Panc1 (cell line): ENCODE data around the gene YY1. TPM values are rescaled to one million over a fixed set of nuclear protein-coding genes. Genes with fewer than 3 reads are reported as not detected.

Source experiments
- ATAC-seq: fragments of 200-7000 bp; cut with Tn5 transposase; 2 replicates; pipeline ENCODE4 v1.9.1; 2020; ENCODE audit warnings: mild to moderate bottlenecking, moderate library complexity
- BruUV-seq: library from RNA; stranded (reverse); fragments of 400-500 nt; replicated peaks from 2 replicates; lab custom pipeline; 2021; lab: Mats Ljungman, UMichigan
- CTCF ChIA-PET: fragments of 300-600 bp; sonication (Branson Sonifier 250); formaldehyde crosslinking; loops from one replicate; lab custom pipeline; 2022; ENCODE audit warnings: antibody characterized with exemption; lab: Charles Lee
- POLR2A ChIA-PET: fragments of 300-600 bp; sonication (Branson Sonifier 250); formaldehyde crosslinking; loops from one replicate; lab custom pipeline; 2022; ENCODE audit warnings: antibody characterized with exemption; lab: Charles Lee
- DNase-seq: peaks from one replicate; pipeline ENCODE4 v3.0.0-alpha.2; 2010; ENCODE audit warnings: low read depth, low spot score
- H3K27ac ChIP-seq: 2 replicates; pipeline ENCODE4 v1.5.1; 2011; ENCODE audit warnings: mild to moderate bottlenecking, low read length, inconsistent platforms
- H3K27me3 ChIP-seq: fragments of 200-500 bp; sonication (Bioruptor generic); 2 replicates; pipeline ENCODE4 v1.6.0; 2014; ENCODE audit warnings: low read length, inconsistent platforms; ENCODE audit not compliant: control insufficient read depth, insufficient read depth
- H3K36me3 ChIP-seq: fragments of 200-500 bp; sonication (Bioruptor generic); 2 replicates; pipeline ENCODE4 v1.5.1; 2014; ENCODE audit warnings: inconsistent platforms, mild to moderate bottlenecking, low read length, moderate library complexity; ENCODE audit not compliant: control insufficient read depth, insufficient read depth
- H3K4me1 ChIP-seq: 2 replicates; pipeline ENCODE4 v1.5.1; 2011; ENCODE audit warnings: inconsistent platforms, mild to moderate bottlenecking, low read length, moderate library complexity; ENCODE audit not compliant: control insufficient read depth, insufficient read depth
- H3K4me3 ChIP-seq, 2 experiments: 2 replicates each; pipeline ENCODE4 v1.5.1; 2011 to 2012; ENCODE audit warnings: low read depth in 2 of 2, low read length in 2 of 2, mild to moderate bottlenecking in 2 of 2, inconsistent platforms in 1 of 2, moderate library complexity in 1 of 2
- H3K9me3 ChIP-seq: fragments of 200-500 bp; sonication (Bioruptor generic); 2 replicates; pipeline ENCODE4 v1.5.1; 2014; ENCODE audit warnings: low read depth, mild to moderate bottlenecking, inconsistent platforms, low read length, moderate library complexity; ENCODE audit not compliant: control insufficient read depth, insufficient read depth
- CTCF ChIP-seq: fragments of 450-650 bp; IDR thresholded peaks from 2 replicates; pipeline ENCODE4 v1.5.1; 2017; ENCODE audit warnings: mild to moderate bottlenecking
- POLR2AphosphoS5 ChIP-seq: IDR thresholded peaks from 2 replicates; pipeline ENCODE4 v1.6.1; 2012; ENCODE audit warnings: mild to moderate bottlenecking, low read depth, low read length, moderate library complexity
- REST ChIP-seq, 2 experiments: IDR thresholded peaks; 2 replicates each; pipeline ENCODE4 v1.6.1; 2011 to 2012; ENCODE audit warnings: low read depth in 2 of 2, control low read depth in 1 of 2, low read length in 1 of 2, mild to moderate bottlenecking in 1 of 2, moderate library complexity in 1 of 2; ENCODE audit not compliant: insufficient read depth in 1 of 2
- SIN3A ChIP-seq: IDR thresholded peaks from 2 replicates; pipeline ENCODE4 v1.6.1; 2012; ENCODE audit warnings: low read depth, mild to moderate bottlenecking, low read length, moderate library complexity, borderline replicate concordance; ENCODE audit not compliant: insufficient read depth
- TCF7L2 ChIP-seq: IDR thresholded peaks from 2 replicates; pipeline ENCODE4 v1.6.1; 2011; ENCODE audit warnings: mild to moderate bottlenecking, low read depth, low read length, inconsistent platforms
- in situ Hi-C: cut with HindIII; loops from 2 replicates; pipeline ENCODE4 v1.10.0; 2016; ENCODE audit warnings: low sequenced_read_pairs, low pct_unique_long_range_greater_than_20kb
- intact Hi-C: fragments of 100-400 bp; cut with micrococcal nuclease; formaldehyde crosslinking; loops from one replicate; pipeline ENCODE4 v1.10.0; 2022; ENCODE audit not compliant: unreplicated experiment
- total RNA-seq: library from RNA; stranded (reverse); gene quantifications from one replicate; pipeline ENCODE4 v1.2.1, GENCODE V29; 2021; ENCODE audit not compliant: unreplicated experiment

Gene YY1
- total RNA-seq, 1 experiment from 2014 or later = 71.3 TPM

GRCh38 chr14:100292301-100292775, 53.4 kb downstream of the YY1 start:
- ATAC-seq (no peak), DNase-seq (no peak)
- Histone ChIP-seq H3K36me3 (no peaks in the 10 kb centered on the region), H3K27ac (no peak overlapping the region), H3K9me3 (no peaks in the 10 kb centered on the region), H3K4me1 (peaks cover 5% of the 10 kb centered on the region), H3K27me3 (no peaks in the 10 kb centered on the region), H3K4me3 (no peak overlapping the region)
- no TSS peak for BruUV-seq
- CTCF ChIA-PET = no interaction called here
- POLR2A ChIA-PET = no interaction called here
- intact Hi-C loops = no loop called here
- TF ChIP-seq TCF7L2 (no peak), CTCF (no peak), POLR2AphosphoS5 (no peak), SIN3A (no peak), REST (IDR thresholded peaks at IDR 0.05; ENCODE audit: insufficient read depth in 1 of 2, low read depth in 2 of 2, low read length in 1 of 2) (no peak)
- in situ Hi-C loops = no loop called here

GRCh38 chr14:100292776-100293461, 54.0 kb downstream of the YY1 start:
- Histone ChIP-seq H3K27me3 (no peaks in the 10 kb centered on the region), H3K4me3 (no peak overlapping the region), H3K9me3 (no peaks in the 10 kb centered on the region), H3K4me1 (peaks cover 5% of the 10 kb centered on the region), H3K36me3 (no peaks in the 10 kb centered on the region), H3K27ac (no peak overlapping the region)
- intact Hi-C loops = no loop called here
- no TSS peak for BruUV-seq
- no peak for TF ChIP-seq POLR2AphosphoS5
- no peak for TF ChIP-seq CTCF
- no peak for TF ChIP-seq TCF7L2
- no peak for TF ChIP-seq REST (IDR thresholded peaks at IDR 0.05; ENCODE audit: insufficient read depth in 1 of 2, low read depth in 2 of 2, low read length in 1 of 2)
- no peak for TF ChIP-seq SIN3A
- ATAC-seq (no peak), DNase-seq (no peak)
- in situ Hi-C loops = no loop called here
- POLR2A ChIA-PET = no interaction called here
- CTCF ChIA-PET = no interaction called here
